IPS DF 4.7 (cell line): Measurements from ENCODE around the gene RASGEF1C.
"Not testable (repeated sequence)": the region's sequence is repeated elsewhere in the genome, so short reads cannot be mapped to it uniquely, and the experiment has no call there.

Source experiments
- DNase-seq: peaks from one replicate; pipeline ENCODE4 v3.0.0-alpha.2; 2013; ENCODE audit warnings: low spot score; ENCODE audit errors: extremely low read depth

Gene RASGEF1C

GRCh38 chr5:180136630-180137381, 72.2 kb downstream of the RASGEF1C start:
- no peak for DNase-seq

DNA sequence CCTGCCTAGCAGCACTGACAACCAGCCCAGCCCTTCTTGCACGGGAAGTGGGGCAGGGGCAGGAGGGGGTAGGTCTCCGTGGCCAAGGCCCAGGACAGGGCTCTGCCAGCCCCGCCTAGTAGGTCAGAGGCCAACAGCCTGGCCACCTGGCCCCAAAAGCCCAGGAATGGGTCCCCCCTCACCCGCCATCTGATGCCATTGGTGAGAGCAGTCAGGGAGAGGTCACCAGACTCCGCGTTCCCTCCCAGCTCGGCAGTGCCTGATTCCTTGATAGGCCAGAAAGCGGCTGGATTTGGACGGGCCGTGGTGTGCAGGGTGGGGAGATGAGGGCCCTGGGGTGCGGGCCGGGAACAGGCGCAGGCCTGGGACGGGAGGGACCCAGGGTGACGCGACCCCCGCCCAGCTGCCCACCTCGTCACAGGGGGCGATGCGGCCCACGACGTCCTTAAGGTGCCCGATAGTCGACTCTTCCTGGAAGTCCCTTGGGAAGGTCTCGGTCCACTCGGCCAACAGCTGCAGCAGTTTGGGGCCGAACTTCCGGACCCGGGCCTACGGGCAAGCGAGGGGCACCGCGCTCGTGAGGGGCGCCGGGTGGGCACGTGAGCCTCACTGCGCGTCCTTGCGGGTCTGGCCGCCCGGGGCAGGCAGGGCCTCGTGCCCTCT, 72.9 kb downstream of the RASGEF1C start:
- DNase-seq: no peak

GRCh38 chr5:180135128-180135955, 73.7 kb downstream of the RASGEF1C start:
- DNase-seq: no peak

DNA sequence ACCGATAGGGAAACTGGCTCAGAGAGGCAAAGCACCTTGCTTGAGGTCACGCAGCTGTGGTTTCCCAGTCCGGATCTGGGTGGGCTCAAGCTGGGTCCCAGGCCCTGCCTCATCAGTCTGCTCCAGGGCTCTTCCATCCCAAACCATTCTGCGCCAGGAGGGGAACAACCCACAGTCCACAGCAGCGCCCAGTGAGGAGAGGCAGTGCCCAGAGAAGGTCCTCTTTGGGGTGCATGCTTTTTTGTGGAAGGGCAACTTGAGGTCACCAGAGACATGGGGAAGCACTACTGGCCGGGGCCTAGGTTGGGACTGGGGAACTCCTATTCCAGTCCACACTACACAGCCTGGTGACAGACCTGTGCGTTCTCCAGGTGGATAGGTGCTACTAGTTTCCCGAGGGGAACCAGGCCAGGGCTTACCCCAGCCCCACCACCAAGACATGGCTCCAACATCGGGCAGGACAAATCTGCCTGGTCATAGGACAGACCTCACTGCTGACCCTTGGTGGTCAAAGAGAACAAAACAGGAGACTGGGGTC, 75.0 kb downstream of the RASGEF1C start:
- no peak for DNase-seq

DNA sequence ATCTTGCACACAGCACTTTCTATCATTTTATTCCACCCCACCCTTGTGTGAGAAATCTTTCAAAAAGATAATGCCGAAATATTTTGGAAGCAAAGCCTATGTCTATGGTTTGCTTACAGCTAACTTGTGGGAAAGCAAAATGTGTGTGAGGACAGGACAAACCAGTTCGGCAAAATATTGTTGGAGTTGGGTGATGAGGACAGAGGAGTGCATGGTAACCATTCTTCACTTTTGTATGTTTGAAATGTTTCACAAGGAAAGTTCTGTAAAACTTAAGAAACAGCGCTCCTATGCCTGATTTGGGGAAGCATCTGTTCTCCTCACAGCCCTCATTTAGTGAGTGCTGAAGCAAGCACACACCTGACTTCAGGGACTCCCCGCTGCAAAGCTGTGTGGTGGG, 75.5 kb downstream of the RASGEF1C start:
- DNase-seq: no peak

- DNase-seq: no peak
Observed at GRCh38 chr5:180133060-180133459, 76.0 kb downstream of the RASGEF1C start.

DNA sequence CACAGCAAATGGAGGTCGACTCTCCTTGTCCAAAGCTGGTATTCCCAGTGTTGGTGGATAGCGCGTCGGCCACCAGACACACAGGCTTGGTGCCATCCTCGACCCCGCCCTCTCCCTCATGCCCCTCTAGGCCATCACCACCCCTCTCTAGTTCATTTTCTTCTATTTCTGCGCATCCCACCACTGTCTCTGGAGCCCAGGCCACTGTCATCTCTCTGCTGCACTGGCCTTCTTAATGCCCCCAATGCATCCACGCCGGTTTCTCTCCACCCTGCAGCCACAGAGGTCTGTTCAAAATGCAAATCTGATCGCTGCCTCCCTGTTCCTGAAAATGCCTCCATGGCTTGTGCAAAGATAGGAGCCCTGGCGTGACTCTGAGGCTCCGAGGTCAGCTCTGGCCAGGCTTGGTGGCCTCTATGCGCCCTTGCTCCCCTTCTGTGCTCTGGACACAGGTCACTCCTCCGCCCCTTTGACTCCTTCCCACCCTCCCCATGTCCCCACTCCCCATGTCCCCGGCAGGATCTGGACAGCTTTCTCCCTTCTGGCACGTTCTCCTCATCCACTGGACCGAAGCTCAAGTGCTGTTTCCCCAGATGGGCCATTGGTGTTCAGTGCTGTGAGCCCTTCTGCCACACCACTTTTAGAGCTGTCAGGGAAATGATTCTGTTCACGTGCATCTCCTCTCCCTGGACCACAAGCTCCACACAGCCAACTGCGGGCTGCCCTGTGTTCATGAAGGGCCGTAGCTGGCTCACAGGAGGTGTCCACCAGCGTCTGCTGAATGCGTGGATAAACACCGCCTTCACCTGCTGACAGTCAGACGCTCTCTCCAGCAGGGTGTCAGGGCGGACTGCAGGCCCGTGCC, 77.9 kb downstream of the RASGEF1C start:
- no peak for DNase-seq

DNA sequence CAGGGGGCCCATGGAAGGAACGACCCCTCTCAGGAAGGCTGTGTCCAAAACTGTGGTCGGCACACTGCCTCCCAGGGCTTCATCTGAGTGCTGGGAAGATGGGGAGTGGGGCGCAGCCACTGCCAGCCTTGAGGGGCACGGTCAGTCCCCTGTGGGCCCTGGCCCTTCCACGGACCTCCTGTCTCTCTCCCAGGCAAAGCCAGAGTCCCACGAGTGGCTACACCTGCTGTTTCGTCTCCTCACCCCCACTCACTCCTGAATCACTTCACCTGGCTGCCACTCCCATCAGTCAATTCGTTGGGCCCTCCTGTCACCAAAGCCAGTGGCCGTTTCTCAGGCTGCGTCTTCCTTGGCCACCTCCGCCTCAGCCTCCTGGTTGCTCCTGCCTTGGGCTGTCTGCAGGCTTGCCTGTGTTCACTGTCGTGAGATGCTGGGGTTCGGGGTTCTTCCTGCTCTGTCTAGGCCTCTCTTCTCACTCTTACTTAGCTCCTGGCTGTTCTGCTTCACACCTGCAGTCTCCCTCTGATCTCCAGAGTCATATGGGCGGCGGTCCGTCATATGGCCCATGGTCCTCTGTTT, 78.6 kb downstream of the RASGEF1C start:
- no peak for DNase-seq

DNA sequence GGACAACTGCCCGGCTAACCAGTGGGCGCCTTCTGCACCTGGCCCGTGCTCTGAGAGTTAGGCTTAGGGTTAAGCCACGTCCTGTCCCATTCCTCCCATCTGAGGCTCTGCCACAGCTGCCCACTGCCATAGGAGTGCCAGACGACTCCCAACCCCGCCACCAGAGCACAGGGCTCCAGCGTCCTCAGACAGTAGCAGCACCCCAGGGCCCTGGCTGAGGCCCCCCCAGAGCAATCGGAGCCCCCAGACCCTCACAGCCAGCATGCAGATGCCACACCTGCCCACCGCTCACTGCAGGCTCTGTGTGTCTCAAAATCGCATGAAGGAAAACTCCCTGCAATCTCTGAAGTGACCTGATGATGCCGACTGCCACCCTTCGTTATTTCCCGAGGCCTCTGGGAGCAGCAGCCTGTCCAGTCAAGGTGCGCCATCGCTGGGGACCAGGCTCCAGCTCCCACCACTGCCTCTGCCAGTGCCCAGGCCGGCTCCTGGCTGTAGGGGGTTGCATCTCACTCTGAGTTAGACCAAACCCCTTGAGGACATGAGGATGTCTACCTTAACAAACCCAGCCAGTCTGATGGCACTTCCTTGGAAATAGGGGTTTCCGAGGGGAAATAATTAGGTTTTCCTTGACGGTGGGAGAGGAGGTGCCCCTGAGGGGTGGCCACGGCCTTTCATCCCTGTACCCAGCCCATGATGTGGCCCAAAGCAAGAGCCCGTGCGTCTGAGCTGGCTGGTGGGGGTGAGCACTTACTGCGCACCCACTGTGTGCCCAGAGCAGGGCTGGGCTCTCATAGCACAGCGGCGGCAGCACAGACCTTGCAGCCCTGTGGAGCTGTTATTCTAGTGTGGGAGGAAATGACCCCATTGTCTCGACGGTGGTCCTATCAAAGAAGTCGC, 79.5 kb downstream of the RASGEF1C start:
- no peak for DNase-seq

GRCh38 chr5:180128671-180129261, 80.2 kb downstream of the RASGEF1C start:
- no peak for DNase-seq

- no peak for DNase-seq
Observed at GRCh38 chr5:180127682-180128670, 81.0 kb downstream of the RASGEF1C start.

GRCh38 chr5:180126716-180127681, 82.0 kb downstream of the RASGEF1C start:
- DNase-seq: no peak

DNA sequence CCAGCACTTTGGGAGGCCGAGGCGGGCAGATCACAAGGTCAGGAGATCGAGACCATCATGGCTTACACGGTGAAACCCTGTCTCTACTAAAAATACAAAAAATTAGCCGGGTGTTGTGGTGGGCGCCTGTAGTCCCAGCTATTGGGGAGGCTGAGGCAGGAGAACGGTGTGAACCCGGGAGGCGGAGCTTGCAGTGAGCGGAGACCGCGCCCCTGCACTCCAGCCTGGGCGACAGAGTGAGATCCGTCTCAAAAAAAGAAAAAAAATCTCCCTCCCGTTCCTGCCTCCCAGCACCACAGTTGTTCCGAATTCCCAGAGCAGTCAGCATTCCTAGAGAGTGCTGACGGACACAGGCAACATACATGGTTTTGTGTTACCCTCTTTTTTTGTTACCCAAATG, 82.9 kb downstream of the RASGEF1C start:
- not testable (repeated sequence) for DNase-seq

DNA sequence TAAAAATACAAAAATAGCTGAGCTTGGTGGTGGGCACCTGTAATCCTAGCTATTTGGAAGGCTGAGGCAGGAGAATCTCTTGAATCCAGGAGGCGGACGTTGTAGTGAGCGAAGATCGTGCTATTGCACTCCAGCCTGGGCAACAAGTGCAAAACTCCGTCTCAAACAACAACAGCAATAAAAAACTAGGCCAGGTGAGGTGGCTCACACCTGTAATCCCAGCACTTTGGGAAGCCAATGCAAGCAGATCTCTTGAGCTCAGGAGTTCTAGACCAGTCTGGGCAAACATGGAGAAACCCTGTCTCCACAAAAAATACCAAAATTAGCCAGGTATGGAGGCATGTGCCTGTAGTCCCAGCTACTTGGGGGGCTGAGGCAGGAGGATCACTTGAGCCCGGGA, 84.3 kb downstream of the RASGEF1C start:
- not testable (repeated sequence) for DNase-seq

DNA sequence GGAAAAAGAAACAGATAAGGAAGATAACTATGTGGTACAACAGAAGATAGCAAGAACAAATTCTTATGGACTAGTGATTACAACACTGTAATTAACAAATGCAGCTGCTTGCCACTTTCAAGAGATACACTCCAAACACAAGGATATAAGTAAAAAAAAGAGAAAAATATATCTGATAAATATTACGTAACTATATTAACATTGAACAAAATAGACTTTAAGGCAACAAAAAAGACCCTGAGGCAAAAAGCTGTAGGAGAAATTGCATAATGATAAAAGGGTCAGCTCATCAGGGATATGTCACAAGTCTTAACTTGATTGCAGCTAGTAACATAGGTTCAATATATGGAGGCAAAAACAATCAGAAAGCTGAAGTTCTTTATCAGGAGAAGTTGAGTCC, 86.1 kb downstream of the RASGEF1C start:
- no peak for DNase-seq

DNA sequence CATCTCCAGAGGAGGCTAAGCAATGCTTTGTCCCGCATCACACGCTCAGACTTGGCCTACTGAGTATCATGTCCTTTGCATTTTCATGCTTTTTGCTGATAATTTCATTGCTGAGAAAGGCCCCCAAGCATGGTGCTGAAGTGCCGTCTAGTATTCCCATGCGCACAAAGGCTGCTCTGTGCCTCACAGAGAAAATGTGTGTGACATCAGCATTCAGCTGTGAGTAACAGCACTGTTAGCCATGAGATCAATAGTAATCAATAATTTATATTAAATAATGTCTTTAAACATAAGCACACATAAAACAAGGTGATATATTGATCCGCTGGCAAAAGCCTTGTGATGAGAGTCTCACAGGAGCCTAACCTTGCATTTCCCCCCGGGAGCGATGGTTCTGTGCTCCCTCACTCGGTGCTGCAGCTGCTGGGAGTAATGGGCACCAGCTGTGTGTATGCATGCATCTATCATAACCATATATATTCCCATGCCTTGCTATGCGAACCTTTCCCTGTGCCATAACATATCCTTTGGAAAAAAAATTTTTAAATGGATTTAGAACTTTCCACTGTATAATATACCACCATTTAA, 87.1 kb downstream of the RASGEF1C start:
- no peak for DNase-seq
